CD14-positive monocyte (primary cell): ENCODE results near the gene DOCK3. TPM values are rescaled to one million over a fixed set of nuclear protein-coding genes. Genes with fewer than 3 reads are reported as not detected.
"Not testable (repeated sequence)": the region's sequence is repeated elsewhere in the genome, so short reads cannot be mapped to it uniquely, and the experiment has no call there.

Experiments
- DNase-seq, 3 donors: peaks; one replicate each; pipeline ENCODE4 v3.0.0-alpha.2; 2011 to 2022
- H2AFZ ChIP-seq: 2 replicates; pipeline ENCODE4 v1.6.0; 2012; ENCODE audit warnings: mild to moderate bottlenecking, low read depth, low read length, inconsistent platforms; ENCODE audit not compliant: insufficient read depth, poor library complexity, severe bottlenecking
- H3K27ac ChIP-seq, 2 donors: 1 replicate in 1 of 2; 2 replicates in 1 of 2; pipeline ENCODE4 v1.5.1; 2012 to 2013; ENCODE audit warnings: low read length in 2 of 2, control low read depth in 1 of 2, inconsistent platforms in 1 of 2, low read depth in 1 of 2, mild to moderate bottlenecking in 1 of 2
- H3K27me3 ChIP-seq, 2 donors: one replicate each; pipeline versions ENCODE4 v1.6.0 to v1.6.1; 2011 to 2013; ENCODE audit warnings: low read length in 2 of 2; ENCODE audit not compliant: control insufficient read depth in 2 of 2, insufficient read depth in 2 of 2
- H3K36me3 ChIP-seq, 2 donors: replicated peaks in 1 of 2; 1 replicate in 1 of 2; 2 replicates in 1 of 2; pipeline versions ENCODE4 v1.5.1 to v1.6.1; 2012 to 2013; ENCODE audit warnings: low read length in 2 of 2, control low read depth in 1 of 2, inconsistent platforms in 1 of 2, mild to moderate bottlenecking in 1 of 2; ENCODE audit not compliant: insufficient read depth in 2 of 2, control insufficient read depth in 1 of 2
- H3K4me1 ChIP-seq, 2 donors: 1 replicate in 1 of 2; 2 replicates in 1 of 2; pipeline versions ENCODE4 v1.5.1 to v1.6.1; 2012 to 2013; ENCODE audit warnings: low read length in 2 of 2, control low read depth in 1 of 2, inconsistent platforms in 1 of 2, mild to moderate bottlenecking in 1 of 2, moderate library complexity in 1 of 2; ENCODE audit not compliant: insufficient read depth in 2 of 2, control insufficient read depth in 1 of 2
- H3K4me2 ChIP-seq: replicated peaks from 2 replicates; pipeline ENCODE3; 2012; ENCODE audit warnings: low read length, moderate library complexity, mild to moderate bottlenecking; ENCODE audit not compliant: poor library complexity, severe bottlenecking; ENCODE audit errors: extremely low read depth
- H3K4me3 ChIP-seq, 3 experiments: fragments of 200-600 bp in 1 of 3; sonication (generic) in 1 of 3; replicated peaks in 1 of 3; 1 replicate in 2 of 3; 2 replicates in 1 of 3; pipeline ENCODE4 v1.5.1; 2011 to 2013; ENCODE audit warnings: low read length in 3 of 3, mild to moderate bottlenecking in 3 of 3, control low read depth in 2 of 3, low read depth in 2 of 3, inconsistent platforms in 1 of 3, moderate library complexity in 1 of 3
- H3K79me2 ChIP-seq: 2 replicates; pipeline ENCODE4 v1.6.0; 2012; ENCODE audit warnings: mild to moderate bottlenecking, control low read depth, inconsistent platforms, low read length, moderate library complexity; ENCODE audit not compliant: insufficient read depth
- H3K9ac ChIP-seq: 2 replicates; pipeline ENCODE4 v1.6.0; 2017; ENCODE audit warnings: low read length, mild to moderate bottlenecking; ENCODE audit not compliant: insufficient read depth, poor library complexity, severe bottlenecking
- H3K9me3 ChIP-seq, 2 donors: replicated peaks in 1 of 2; 1 replicate in 1 of 2; 2 replicates in 1 of 2; pipeline versions ENCODE4 v1.5.1 to v1.6.1; 2012 to 2013; ENCODE audit warnings: low read length in 2 of 2, control low read depth in 1 of 2; ENCODE audit not compliant: control insufficient read depth in 1 of 2, insufficient read depth in 1 of 2
- H4K20me1 ChIP-seq: 2 replicates; pipeline ENCODE4 v1.6.0; 2012; ENCODE audit warnings: mild to moderate bottlenecking, low read length, control low read depth, moderate library complexity; ENCODE audit not compliant: insufficient read depth
- H3K27ac Mint-ChIP-seq, 7 donors: one replicate each; pipeline ENCODE4 v1.8.0; 2020; ENCODE audit warnings: mild to moderate bottlenecking in 7 of 7, mixed read lengths in 7 of 7, moderate library complexity in 6 of 7, inconsistent platforms in 2 of 7
- H3K27me3 Mint-ChIP-seq, 3 donors: one replicate each; pipeline ENCODE4 v1.8.0; 2021 to 2022; ENCODE audit warnings: low read depth in 3 of 3, mild to moderate bottlenecking in 3 of 3, mixed read lengths in 3 of 3, moderate library complexity in 3 of 3, inconsistent platforms in 1 of 3
- H3K36me3 Mint-ChIP-seq, 2 donors: one replicate each; pipeline ENCODE4 v1.8.0; 2020; ENCODE audit warnings: mixed read lengths in 2 of 2, inconsistent platforms in 1 of 2, mild to moderate bottlenecking in 1 of 2
- H3K4me1 Mint-ChIP-seq: one replicate; pipeline ENCODE4 v1.8.0; 2020; ENCODE audit warnings: mild to moderate bottlenecking, mixed read lengths
- H3K4me3 Mint-ChIP-seq, 2 donors: one replicate each; pipeline ENCODE4 v1.8.0; 2020; ENCODE audit warnings: mild to moderate bottlenecking in 2 of 2, mixed read lengths in 2 of 2, moderate library complexity in 1 of 2
- H3K9me3 Mint-ChIP-seq, 7 donors: one replicate each; pipeline ENCODE4 v1.8.0; 2020 to 2022; ENCODE audit warnings: mixed read lengths in 7 of 7, mild to moderate bottlenecking in 6 of 7, moderate library complexity in 6 of 7, inconsistent platforms in 2 of 7
- CTCF ChIP-seq: fragments of 200-600 bp; IDR thresholded peaks from one replicate; pipeline ENCODE4 v1.8.0; 2022; ENCODE audit warnings: antibody characterized with exemption, mild to moderate bottlenecking
- WGBS: methylation state at CpG from one replicate; pipeline ENCODE4 v1.1.5; 2013; ENCODE audit warnings: missing lambda C conversion rate; ENCODE audit not compliant: insufficient coverage; 5-methylcytosine and 5-hydroxymethylcytosine counted together
- intact Hi-C, 2 donors: fragments of 100-400 bp; cut with micrococcal nuclease; formaldehyde crosslinking; loops; one replicate each; pipeline versions ENCODE4 v1.15.0 to v1.15.1; 2023
- polyA plus RNA-seq, 3 donors: library from polyadenylated mRNA; depleted of rRNA in 1 of 3; unstranded in 2 of 3; stranded (reverse) in 1 of 3; fragments of 300-500 nt in 2 of 3; fragments of >200 nt in 1 of 3; fragmentation: Illumina TruSeq in 2 of 3; gene quantifications; 1 replicate in 2 of 3; 2 replicates in 1 of 3; pipeline ENCODE4 v1.2.3, GENCODE V29; 2012 to 2021

Gene DOCK3
- polyA plus RNA-seq, 3 donors: 0.03 TPM; not detected in 1

DNA sequence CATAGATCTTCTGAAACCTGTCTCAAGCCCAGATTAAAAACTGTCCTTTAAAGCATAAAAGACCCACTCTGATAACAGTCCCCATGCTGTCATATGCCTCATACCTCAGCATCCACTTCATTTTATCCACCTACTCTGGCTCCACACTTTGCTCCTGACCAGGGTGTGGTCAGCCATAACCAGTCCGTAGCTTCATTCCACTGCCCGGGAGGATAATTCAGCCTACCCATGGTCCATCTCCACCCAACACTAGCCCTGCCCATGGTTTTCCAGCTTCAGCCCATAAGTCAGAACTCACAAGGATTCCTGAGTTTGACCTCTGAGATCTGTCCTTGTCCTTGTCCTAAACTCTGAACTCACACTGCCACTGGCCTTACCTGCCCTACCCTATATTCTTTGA, 448.2 kb downstream of the DOCK3 start:
- Histone ChIP-seq H2AFZ (no peak overlapping the region), H3K27ac (no peak overlapping the region), H3K4me3 (no peak overlapping the region), H3K4me1 (no peaks in the 10 kb centered on the region), H3K79me2 (no peaks in the 10 kb centered on the region), H3K36me3 (no peaks in the 10 kb centered on the region), H3K9ac (no peak overlapping the region), H3K27me3 (no peaks in the 10 kb centered on the region), H3K9me3 (peaks cover 0 to 13% of the 10 kb centered on the region in 2 donors), H4K20me1 (no peaks in the 10 kb centered on the region), H3K4me2 (no peak overlapping the region)
- Mint-ChIP-seq H3K36me3 (no peaks in the 10 kb centered on the region), H3K4me1 (no peaks in the 10 kb centered on the region), H3K4me3 (no peak overlapping the region), H3K9me3 (peaks cover 4 to 14% (median 11%) of the 10 kb centered on the region in 7 donors), H3K27me3 (peaks cover 0 to 5% (median 4%) of the 10 kb centered on the region in 3 donors), H3K27ac (peak overlapping the region in 1 of 7 donors; percentile 32)
- intact Hi-C loops: no loop called here
- no peak for TF ChIP-seq CTCF
- DNase-seq: no peak
- 100% methylated on average over 2 of the region's 2 CpGs for WGBS

- H3K4me3 Mint-ChIP-seq: no peak overlapping the region
Observed at GRCh38 chr3:51123531-51123930, 448.8 kb downstream of the DOCK3 start.

DNA sequence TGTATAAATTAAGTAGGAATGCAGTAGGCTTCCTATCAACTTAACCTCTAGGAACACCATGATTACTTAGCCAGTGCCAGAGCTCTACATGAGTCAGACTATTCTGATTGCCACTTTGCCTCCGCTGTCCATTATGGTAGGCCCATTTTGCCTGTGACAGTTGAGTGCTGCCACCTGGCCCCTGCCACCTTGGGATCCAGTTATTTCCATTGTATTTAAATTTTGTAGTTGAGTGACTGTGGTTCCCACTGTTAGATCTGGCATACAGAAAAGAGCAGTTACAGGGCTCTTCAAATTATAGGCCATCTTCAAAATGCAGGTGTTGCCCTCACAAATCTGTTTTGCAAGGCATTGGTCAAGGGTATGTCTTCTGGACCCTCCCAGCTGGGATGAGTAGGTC, 456.9 kb downstream of the DOCK3 start:
- peaks cover 11 to 29% (median 22%) of the 10 kb centered on the region in 7 donors for H3K9me3 Mint-ChIP-seq
- H3K27me3 Mint-ChIP-seq, H3K36me3 ChIP-seq, H3K4me3 ChIP-seq, H3K4me3 Mint-ChIP-seq, H3K36me3 Mint-ChIP-seq, H3K4me2 ChIP-seq, H3K79me2 ChIP-seq, DNase-seq, intact Hi-C loops, H2AFZ ChIP-seq, H3K27ac ChIP-seq, H3K4me1 ChIP-seq, H3K9ac ChIP-seq, H3K27me3 ChIP-seq, H4K20me1 ChIP-seq, H3K27ac Mint-ChIP-seq, H3K4me1 Mint-ChIP-seq: not testable (repeated sequence)
- H3K9me3 ChIP-seq: peaks cover 17 to 20% of the 10 kb centered on the region in 2 donors
- no CpG with 5 or more reads among the region's 1 CpG for WGBS

More at GRCh38 chr3:51123531-51123930, 448.8 kb downstream of the DOCK3 start:
- no peaks in the 10 kb centered on the region for H3K27me3 ChIP-seq
- no peaks in the 10 kb centered on the region for H3K36me3 Mint-ChIP-seq
- 98% methylated on average over 3 of the region's 3 CpGs for WGBS
- no peaks in the 10 kb centered on the region for H3K36me3 ChIP-seq
- no peaks in the 10 kb centered on the region for H4K20me1 ChIP-seq
- peaks cover 4 to 13% (median 10%) of the 10 kb centered on the region in 7 donors for H3K9me3 Mint-ChIP-seq
- H3K4me2 ChIP-seq: no peak overlapping the region
- TF ChIP-seq CTCF: no peak
- peaks cover 0 to 6% (median 4%) of the 10 kb centered on the region in 3 donors for H3K27me3 Mint-ChIP-seq
- H3K4me1 ChIP-seq: no peaks in the 10 kb centered on the region
- H3K79me2 ChIP-seq: no peaks in the 10 kb centered on the region
- no peak overlapping the region for H3K9ac ChIP-seq
- intact Hi-C loops: no loop called here
- no peak overlapping the region for H3K4me3 ChIP-seq
- H3K27ac Mint-ChIP-seq: no peak overlapping the region
- DNase-seq: no peak
- no peaks in the 10 kb centered on the region for H3K4me1 Mint-ChIP-seq
- no peak overlapping the region for H3K27ac ChIP-seq
- peaks cover 0 to 13% of the 10 kb centered on the region in 2 donors for H3K9me3 ChIP-seq
- H2AFZ ChIP-seq: no peak overlapping the region
